ENCODE results near the gene RPL10.
A peak's percentile ranks its signal among the peaks of the same experiment; 100 is the strongest.
"Not testable (repeated sequence)": the region's sequence is repeated elsewhere in the genome, so short reads cannot be mapped to it uniquely, and the experiment has no call there.

The RPL10 gene

DNA sequence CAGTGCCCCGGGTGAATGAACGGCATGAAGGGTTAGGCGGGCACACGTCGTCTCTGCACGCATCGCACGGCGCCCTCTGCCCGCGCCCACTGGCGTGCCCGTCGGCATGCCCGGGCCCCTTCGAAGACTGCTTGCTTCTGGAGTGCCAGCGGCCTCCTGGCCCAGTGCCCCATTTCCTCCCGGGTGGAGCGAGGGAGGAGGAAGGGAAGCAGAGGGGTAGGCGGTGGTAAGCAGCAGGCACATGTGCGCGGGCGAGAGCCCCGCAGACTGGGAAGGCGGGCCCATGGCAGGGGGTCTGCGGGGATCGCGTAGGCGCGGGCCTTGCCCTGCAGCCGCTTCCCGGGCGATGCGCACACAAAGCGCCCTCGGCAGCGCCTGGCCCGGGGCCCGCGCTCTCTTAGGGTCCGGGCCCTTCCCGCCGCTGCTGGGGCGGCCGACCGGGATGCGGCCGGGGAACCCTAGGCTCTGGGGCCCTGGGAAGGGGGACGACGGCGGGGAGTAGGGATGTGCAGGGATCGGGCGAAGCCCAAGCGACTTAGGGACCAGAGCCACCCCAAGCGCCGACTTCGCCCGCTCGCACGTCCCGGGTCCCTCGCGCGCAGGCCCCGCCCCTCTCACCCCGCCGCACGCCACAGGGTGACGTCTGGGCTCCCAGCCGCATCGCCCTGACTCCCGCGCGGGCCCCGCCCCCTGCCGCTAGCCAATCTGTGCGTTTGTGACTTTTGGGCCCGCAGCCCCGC, 19.9 kb upstream of the RPL10 start:
- H3K4me3 ChIP-seq (ENCODE audit: low read length): peak overlapping the region; percentile 34; the same call in 1 of the 2 replicates
- no peak for TF ChIP-seq ZNF274 (IDR thresholded peaks at IDR 0.05; ENCODE audit: low read depth, low read length)

DNA sequence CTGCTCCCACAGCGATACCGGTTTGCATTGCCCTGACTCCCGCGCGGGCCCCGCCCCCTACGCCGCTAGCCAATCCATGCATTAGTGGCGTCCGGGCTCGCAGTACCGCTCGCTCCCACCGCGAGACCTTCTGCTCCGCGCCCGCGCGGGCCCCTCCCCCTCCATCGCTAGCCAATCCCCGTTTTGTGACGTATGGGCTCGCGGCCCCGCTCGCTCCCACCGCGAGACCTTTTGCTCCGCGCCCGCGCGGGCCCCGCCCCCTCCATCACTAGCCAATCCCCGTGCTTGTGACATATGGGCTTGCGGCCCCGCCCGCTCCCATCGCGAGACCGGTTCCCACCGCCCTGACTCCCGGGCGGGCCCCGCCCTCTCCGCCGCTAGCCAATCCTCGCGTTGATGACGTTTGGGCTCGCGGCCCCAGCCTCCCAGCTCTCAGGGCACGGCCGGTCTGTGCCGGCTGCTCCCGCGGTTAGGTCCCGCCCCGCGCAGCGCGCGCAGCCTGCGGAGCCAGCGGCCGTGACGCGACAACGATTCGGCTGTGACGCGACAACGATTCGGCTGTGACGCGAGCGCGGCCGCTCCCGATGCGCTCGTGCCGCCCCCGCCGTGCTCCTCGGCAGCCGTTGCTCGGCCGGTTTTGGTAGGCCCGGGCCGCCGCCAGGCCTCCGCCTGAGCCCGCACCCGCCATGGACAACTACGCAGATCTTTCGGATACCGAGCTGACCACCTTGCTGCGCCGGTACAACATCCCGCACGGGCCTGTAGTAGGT, 19.2 kb upstream of the RPL10 start, which contains the start of gene EMD:
Gene EMD, plus strand, starts transcription at position 497 of the 770 bp plus-strand sequence. Its CDS starts 190 bp downstream, at position 687.
- peak within 1 kb of the TSS; percentile 70 for H3K4me3 ChIP-seq (ENCODE audit: low read length)
- TF ChIP-seq ZNF274 (IDR thresholded peaks at IDR 0.05; ENCODE audit: low read depth, low read length): no peak

DNA sequence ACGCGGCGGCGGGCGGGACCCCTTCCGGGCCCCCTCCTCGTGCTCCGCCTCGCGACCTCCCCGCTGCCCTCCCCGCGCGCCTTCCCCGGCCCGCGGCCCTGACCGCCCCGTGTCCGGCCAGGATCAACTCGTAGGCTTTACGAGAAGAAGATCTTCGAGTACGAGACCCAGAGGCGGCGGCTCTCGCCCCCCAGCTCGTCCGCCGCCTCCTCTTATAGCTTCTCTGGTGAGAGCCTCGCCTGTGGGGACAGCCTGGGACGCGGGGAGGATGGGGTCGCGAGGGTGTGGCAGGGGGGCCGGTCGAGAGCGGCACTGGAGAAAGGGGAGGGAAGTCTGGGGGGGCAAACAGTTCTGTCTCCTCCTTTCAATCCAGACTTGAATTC, 18.6 kb upstream of the RPL10 start:
- TF ChIP-seq ZNF274 (IDR thresholded peaks at IDR 0.05; ENCODE audit: low read depth, low read length): no peak
- peak overlapping the region; percentile 70 for H3K4me3 ChIP-seq (ENCODE audit: low read length)

DNA sequence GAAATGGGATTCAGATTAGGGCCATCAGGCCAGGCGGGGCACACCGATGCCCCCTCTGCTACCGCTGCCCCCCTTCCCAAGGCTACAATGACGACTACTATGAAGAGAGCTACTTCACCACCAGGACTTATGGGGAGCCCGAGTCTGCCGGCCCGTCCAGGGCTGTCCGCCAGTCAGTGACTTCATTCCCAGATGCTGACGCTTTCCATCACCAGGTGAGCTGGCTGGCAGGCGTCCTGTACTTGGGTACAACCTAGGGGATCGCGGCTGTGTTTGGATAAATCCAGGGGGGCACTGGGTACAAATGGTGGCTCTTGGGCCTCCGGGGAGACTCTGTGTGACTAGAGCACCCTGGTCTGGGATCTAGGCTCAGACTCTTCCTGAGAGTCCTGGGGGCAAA, 18.0 kb upstream of the RPL10 start:
- no peak for TF ChIP-seq ZNF274 (IDR thresholded peaks at IDR 0.05; ENCODE audit: low read depth, low read length)
- peak overlapping the region; percentile 70; the same call in 1 of the 2 replicates for H3K4me3 ChIP-seq (ENCODE audit: low read length)

GRCh38 chrX:154380787-154381186, 17.4 kb upstream of the RPL10 start:
- no peak overlapping the region for H3K4me3 ChIP-seq (ENCODE audit: low read length)
- no peak for TF ChIP-seq ZNF274 (IDR thresholded peaks at IDR 0.05; ENCODE audit: low read depth, low read length)

- no peak for TF ChIP-seq ZNF274 (IDR thresholded peaks at IDR 0.05; ENCODE audit: low read depth, low read length)
- no peak overlapping the region for H3K4me3 ChIP-seq (ENCODE audit: low read length)
Measured at GRCh38 chrX:154381271-154381670, 16.9 kb upstream of the RPL10 start.

DNA sequence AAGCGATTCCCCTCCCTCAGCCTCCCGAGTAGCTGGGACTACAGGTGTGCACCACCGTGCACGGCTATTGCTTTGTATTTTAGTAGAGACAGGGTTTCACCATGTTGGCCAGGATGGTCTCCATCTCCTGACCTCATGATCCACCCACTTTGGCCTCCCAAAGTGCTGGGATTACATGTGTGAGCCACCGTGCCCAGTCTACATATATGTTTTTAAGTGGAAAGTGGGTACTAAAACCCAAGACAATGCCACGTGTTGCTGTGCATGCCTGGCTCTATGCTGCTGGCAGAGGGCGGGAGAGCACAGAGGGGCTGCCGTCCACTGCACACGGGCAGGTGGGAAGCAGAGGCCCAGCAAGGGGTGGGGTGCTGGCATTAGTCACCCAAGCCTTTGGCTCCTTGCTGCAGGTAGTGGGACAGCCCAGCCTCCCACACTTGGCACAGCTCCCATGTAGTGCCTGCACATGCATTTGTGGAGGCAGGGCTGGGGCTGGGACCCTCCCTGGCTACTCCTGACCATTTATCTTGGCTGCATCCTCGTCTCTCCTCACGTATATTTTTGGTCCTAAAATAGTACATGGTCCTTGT, 15.6 kb upstream of the RPL10 start:
- H3K4me3 ChIP-seq (ENCODE audit: low read length): no peak overlapping the region
- TF ChIP-seq ZNF274 (IDR thresholded peaks at IDR 0.05; ENCODE audit: low read depth, low read length): no peak

- TF ChIP-seq ZNF274 (IDR thresholded peaks at IDR 0.05; ENCODE audit: low read depth, low read length): no peak
- H3K4me3 ChIP-seq (ENCODE audit: low read length): no peak overlapping the region
Measured at GRCh38 chrX:154383359-154384283, 14.6 kb upstream of the RPL10 start.

- H3K4me3 ChIP-seq (ENCODE audit: low read length): no peak overlapping the region
- TF ChIP-seq ZNF274 (IDR thresholded peaks at IDR 0.05; ENCODE audit: low read depth, low read length): no peak
Measured at GRCh38 chrX:154384284-154384892, 13.8 kb upstream of the RPL10 start.

GRCh38 chrX:154388094-154388493, 10.1 kb upstream of the RPL10 start:
- not testable (repeated sequence) for H3K4me3 ChIP-seq (ENCODE audit: low read length)

DNA sequence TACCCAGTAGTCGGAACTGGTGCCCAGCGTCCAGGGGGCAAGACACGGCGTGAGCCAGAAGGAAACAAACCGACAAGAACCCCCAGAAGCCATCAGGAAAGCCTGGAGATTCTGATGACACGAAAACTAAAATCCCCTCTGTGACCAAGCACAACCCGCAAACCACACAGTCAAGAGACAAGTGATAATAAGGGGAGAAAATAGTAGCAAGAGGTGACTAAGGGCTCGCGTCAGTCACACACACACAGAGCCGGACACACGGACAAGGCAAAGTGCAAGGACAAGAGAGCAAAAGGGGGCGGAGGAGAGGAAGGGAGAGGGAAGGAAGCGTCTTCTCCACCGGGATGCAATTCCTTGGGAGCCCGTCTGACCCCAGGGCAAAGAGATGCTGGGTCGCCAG, 9.5 kb upstream of the RPL10 start:
- not testable (repeated sequence) for H3K4me3 ChIP-seq (ENCODE audit: low read length)

DNA sequence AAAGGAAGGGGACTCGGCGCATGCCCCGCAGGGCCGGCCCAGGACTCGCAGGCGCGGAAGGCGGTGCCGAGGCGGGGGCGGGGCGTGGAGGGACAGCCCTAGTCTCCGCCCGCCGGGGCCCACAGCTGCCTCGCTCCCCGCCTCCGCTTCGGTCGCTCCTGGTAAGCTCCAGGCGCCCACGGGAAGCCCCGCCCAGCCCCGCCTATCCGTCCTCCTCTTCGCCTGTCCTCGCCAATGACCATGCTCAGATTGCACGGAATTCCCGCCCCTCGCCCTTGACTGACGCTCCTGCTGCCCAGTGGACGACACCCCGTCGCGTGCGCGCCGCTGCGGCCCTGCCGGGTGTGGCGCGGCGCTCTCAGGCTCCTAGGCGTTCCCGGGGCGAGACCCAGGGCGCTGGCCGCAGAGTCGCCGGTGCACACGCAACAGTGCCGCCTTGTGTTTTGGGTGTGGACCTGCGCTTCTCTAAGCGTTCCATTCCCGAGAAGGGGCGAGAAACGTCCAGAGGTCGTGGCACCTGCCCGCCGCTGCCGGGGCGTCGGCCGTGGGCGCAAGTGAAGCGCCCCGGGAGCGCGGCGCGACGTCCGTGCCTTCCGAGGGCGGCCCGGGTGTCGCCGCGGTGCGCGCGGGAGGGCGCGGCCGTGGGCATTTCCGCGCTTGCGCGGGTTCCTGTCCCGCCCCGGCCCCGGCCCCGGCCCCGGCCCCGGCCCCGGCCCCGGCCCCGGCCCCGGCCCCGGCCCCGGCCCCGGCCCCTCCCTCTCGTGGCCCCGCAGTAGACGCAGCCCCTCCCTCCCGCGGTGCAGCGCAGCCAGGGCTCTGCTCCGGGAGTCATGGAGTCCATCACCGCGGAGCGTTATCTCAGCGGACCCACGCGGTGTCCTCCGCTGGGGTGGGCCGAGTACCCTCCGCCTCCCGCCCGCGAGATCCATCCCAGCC, 8.1 kb upstream of the RPL10 start:
- H3K4me3 ChIP-seq (ENCODE audit: low read length): not testable (repeated sequence)

DNA sequence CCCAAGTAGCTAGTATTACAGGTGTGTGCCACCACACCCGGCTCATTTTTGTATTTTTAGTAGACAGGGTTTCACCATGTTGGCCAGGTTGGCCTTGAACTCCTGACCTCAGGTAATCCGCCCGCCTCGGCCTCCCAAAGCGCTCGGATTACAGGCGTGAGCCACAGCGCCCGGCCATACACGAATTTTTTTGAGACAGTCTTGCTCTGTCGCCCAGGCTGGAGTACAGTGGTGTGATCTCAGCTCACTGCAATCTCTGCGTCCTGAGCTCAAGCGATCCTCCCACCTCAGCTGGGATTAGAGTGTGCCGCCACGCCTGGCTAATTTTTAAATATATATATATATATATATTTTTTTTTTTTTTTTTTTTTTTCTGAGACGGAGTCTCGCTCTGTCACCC, 1.8 kb upstream of the RPL10 start:
- not testable (repeated sequence) for H3K4me3 ChIP-seq (ENCODE audit: low read length)
